GM06990 (cell line): Measurements from ENCODE around the gene HIVEP3.

Experiments
- DNase-seq: peaks from one replicate; pipeline ENCODE4 v3.0.0-alpha.2; 2011; ENCODE audit not compliant: insufficient read length; ENCODE audit errors: extremely low read depth
- H3K27me3 ChIP-seq: replicated peaks from 2 replicates; pipeline ENCODE4 v1.6.0; 2011; ENCODE audit warnings: low read length; ENCODE audit not compliant: control insufficient read depth, insufficient read depth
- H3K36me3 ChIP-seq: 2 replicates; pipeline ENCODE4 v1.5.1; 2011; ENCODE audit warnings: low read length; ENCODE audit not compliant: control insufficient read depth, insufficient read depth
- H3K4me3 ChIP-seq: replicated peaks from 2 replicates; pipeline ENCODE4 v1.5.1; 2011; ENCODE audit warnings: low read depth, mild to moderate bottlenecking, control low read depth, low read length
- CTCF ChIP-seq: IDR thresholded peaks from 2 replicates; pipeline ENCODE4 v1.5.1; 2011; ENCODE audit warnings: low read length, control low read depth, mild to moderate bottlenecking, inconsistent platforms; ENCODE audit not compliant: insufficient read depth, poor library complexity, severe bottlenecking

Gene HIVEP3

GRCh38 chr1:41856151-41856943 lies 62.4 kb downstream of the HIVEP3 start:
- H3K4me3 ChIP-seq: no peak overlapping the region
- no peak for TF ChIP-seq CTCF
- no peaks in the 10 kb centered on the region for H3K36me3 ChIP-seq
- no peaks in the 10 kb centered on the region for H3K27me3 ChIP-seq
- DNase-seq: no peak

GRCh38 chr1:41855713-41856112 lies 63.0 kb downstream of the HIVEP3 start:
- DNase-seq: no peak

DNA sequence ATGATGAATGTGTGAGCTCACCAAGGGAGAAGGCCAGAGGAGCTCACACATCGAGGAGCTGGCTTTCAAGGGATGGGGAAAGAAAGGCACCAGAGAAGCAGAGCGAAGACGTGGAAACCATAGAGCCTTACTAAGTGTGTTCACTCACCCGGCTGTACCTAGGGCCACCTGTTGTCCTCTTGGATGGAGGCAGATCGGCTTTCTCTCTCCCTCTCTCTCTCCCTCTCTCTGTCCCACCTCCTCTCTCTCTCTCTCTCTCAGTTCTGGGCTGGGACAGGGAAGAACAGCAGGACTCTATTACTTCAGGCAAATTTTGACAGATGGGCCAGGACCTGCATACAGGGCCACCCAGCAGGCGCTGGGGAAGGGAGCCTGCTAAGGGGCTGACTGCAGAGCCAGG lies 64.8 kb downstream of the HIVEP3 start:
- Histone ChIP-seq H3K27me3 (no peaks in the 10 kb centered on the region), H3K36me3 (no peaks in the 10 kb centered on the region), H3K4me3 (no peak overlapping the region)
- no peak for TF ChIP-seq CTCF
- no peak for DNase-seq

More at GRCh38 chr1:41855713-41856112, 63.0 kb downstream of the HIVEP3 start:
- Histone ChIP-seq H3K36me3 (no peaks in the 10 kb centered on the region), H3K27me3 (no peaks in the 10 kb centered on the region), H3K4me3 (no peak overlapping the region)
- TF ChIP-seq CTCF: no peak

DNA sequence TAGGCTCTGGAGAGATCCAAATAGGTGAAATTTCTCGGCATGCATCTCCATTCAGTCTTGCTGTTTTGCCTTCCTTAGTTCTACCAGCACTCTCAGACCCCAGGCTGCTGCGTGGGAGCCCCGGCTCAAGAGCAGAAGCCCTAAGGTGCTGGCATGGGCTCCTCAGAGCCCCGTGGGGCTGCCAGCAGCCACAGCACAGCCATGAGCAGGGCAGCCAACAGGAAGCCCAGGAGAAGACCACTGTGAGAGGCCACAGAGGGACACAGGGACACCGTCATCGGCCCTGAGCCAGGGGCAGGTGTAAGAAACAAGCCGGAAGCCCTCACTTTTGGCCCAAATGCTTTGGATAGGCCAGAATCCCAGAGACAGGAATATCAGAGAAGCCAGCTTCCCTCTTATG lies 66.6 kb downstream of the HIVEP3 start:
- no peak for DNase-seq
- no peaks in the 10 kb centered on the region for H3K27me3 ChIP-seq
- no peaks in the 10 kb centered on the region for H3K36me3 ChIP-seq
- H3K4me3 ChIP-seq: no peak overlapping the region
- no peak for TF ChIP-seq CTCF

DNA sequence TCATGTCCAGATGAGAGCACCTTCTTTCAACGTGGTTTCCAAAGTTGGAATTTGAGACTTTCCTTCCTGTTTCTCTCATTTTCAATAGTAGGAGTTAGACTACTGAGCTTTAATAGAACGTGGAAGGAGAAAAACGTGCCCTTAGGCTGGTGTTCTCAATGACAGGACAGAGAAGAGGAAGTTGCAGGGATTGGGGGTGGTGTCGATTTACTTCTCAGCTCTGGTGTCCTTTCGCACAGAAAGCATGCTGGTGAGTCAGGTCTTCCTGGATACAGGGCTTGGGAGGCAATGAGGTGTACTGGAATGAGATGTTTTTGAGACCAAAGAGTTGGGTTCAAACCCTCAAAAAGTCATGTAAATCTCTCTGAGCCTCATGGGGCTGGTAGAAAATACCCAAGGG lies 67.1 kb downstream of the HIVEP3 start:
- no peak overlapping the region for H3K4me3 ChIP-seq
- H3K27me3 ChIP-seq: no peaks in the 10 kb centered on the region
- H3K36me3 ChIP-seq: no peaks in the 10 kb centered on the region
- no peak for DNase-seq
- TF ChIP-seq CTCF: no peak

- DNase-seq: no peak
These were observed 68.7 kb downstream of the HIVEP3 start for GRCh38 chr1:41850029-41850428.

More at GRCh38 chr1:41850029-41850428, 68.7 kb downstream of the HIVEP3 start:
- Histone ChIP-seq H3K4me3 (no peak overlapping the region), H3K27me3 (no peaks in the 10 kb centered on the region), H3K36me3 (no peaks in the 10 kb centered on the region)
- TF ChIP-seq CTCF: no peak
